ENCODE results near the gene GDAP2.

The GDAP2 gene

DNA sequence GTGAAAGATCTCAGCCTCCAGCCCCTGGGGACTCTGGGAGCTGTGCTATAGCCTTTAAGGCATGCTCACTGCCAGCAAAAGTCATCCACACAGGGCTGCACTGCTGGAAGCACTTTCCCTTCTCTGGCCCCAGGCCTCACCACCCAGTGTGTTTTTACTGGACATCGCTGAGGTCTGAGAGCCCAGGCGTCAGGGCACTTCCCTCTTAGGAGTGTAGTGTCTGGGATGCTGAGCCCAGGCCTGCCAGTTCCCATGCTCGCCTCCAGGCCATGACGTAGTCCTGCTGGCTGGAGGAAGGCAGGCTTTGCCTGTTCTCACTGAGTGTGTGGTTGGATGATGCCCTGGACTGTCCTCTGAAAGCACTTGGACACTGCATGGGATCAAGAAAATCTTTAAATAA, 101.2 kb downstream of the GDAP2 start:
- Histone ChIP-seq H3K4me3 (ENCODE audit: low read depth in 1 of 2, low read length in 2 of 2) (no peak overlapping the region), H3K4me1 (ENCODE audit: control insufficient read depth in 1 of 2, insufficient read depth in 2 of 2, low read length in 2 of 2) (no peaks in the 10 kb centered on the region), H3K9me3 (ENCODE audit: control insufficient read depth in 1 of 2, low read length in 2 of 2) (peaks cover 0 to 3% of the 10 kb centered on the region in 2 donors), H3K27ac (ENCODE audit: low read depth, low read length) (no peak overlapping the region), H3K27me3 (ENCODE audit: control insufficient read depth in 1 of 2, insufficient read depth in 2 of 2, low read length in 2 of 2) (no peaks in the 10 kb centered on the region), H3K9ac (ENCODE audit: low read depth in 1 of 2, low read length in 2 of 2) (no peak overlapping the region), H3K36me3 (ENCODE audit: control insufficient read depth in 1 of 2, insufficient read depth in 2 of 2, low read length in 2 of 2) (no peaks in the 10 kb centered on the region)

DNA sequence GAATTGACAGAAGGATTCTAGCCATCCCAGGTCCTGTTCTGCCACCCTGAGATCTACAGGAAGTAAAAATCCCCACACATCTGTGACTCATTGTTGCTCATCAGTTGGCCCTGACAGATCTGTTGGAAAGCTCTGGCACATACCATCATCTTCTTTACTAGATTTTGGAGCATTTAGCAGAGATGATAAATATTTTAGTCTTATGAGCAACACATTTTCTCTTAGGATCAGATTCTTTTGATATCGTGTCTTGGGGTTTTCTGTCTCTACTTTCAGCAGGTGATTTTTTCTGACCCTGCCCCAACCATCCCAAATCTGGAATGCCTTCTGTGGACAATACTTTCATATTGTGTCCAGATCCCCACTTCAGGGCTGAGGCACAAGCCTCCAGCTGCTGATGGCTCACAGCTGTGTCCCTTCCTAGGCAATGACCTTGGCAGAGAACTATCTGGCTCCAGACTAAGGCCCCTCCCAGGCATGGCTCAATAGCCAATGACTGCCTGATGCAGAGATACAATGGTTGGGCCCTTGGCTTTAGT, 102.8 kb downstream of the GDAP2 start:
- Histone ChIP-seq H3K36me3 (ENCODE audit: control insufficient read depth in 1 of 2, insufficient read depth in 2 of 2, low read length in 2 of 2) (no peaks in the 10 kb centered on the region), H3K9me3 (ENCODE audit: control insufficient read depth in 1 of 2, low read length in 2 of 2) (peaks cover 0 to 2% of the 10 kb centered on the region in 2 donors), H3K27me3 (ENCODE audit: control insufficient read depth in 1 of 2, insufficient read depth in 2 of 2, low read length in 2 of 2) (no peaks in the 10 kb centered on the region), H3K4me1 (ENCODE audit: control insufficient read depth in 1 of 2, insufficient read depth in 2 of 2, low read length in 2 of 2) (no peaks in the 10 kb centered on the region), H3K4me3 (ENCODE audit: low read depth in 1 of 2, low read length in 2 of 2) (no peak overlapping the region), H3K9ac (ENCODE audit: low read depth in 1 of 2, low read length in 2 of 2) (no peak overlapping the region), H3K27ac (ENCODE audit: low read depth, low read length) (no peak overlapping the region)

DNA sequence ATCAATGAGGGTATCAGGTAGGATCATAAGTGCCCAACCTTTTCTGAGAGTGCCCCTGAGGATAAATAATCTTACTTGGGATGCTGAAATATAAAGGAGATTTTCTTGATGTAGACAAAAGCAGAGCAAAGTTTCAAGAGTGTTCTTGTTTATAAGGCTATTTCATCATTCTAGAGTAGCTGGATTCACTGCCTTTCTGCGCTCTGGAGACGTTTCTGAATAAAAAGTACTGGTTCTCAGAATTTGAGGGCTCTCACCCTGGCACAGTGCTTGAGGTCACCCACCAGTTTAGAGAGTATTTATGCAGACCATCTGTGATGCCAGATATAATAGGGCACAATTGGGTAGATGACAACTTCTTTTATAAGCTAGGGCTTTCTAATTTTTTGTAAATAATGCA, 103.3 kb downstream of the GDAP2 start:
- no peak overlapping the region for H3K27ac ChIP-seq (ENCODE audit: low read depth, low read length)
- H3K9ac ChIP-seq (ENCODE audit: low read depth in 1 of 2, low read length in 2 of 2) = no peak overlapping the region

DNA sequence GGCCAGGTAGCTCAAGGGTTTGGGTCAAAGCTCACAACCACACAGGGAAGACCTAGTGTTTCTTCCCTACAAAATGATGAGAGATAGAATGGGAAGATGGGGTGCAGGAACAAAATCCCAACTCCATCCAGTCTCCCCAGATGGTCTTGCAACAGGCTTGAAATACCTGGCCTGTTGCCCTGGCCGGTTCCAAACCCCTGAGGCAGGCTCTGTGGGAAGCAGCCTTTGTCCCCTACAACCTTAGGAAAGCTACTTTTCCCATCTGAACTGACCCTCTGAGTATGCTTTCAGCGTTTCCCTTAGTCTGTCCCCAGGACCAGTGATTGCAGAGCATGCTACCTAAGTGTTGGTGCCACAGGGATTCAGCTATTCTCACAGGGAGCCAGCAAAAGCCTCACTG, 104.0 kb downstream of the GDAP2 start:
- H3K4me3 ChIP-seq (ENCODE audit: low read depth in 1 of 2, low read length in 2 of 2) = no peak overlapping the region
- no peaks in the 10 kb centered on the region for H3K36me3 ChIP-seq (ENCODE audit: control insufficient read depth in 1 of 2, insufficient read depth in 2 of 2, low read length in 2 of 2)
- H3K27ac ChIP-seq (ENCODE audit: low read depth, low read length) = no peak overlapping the region
- H3K4me1 ChIP-seq (ENCODE audit: control insufficient read depth in 1 of 2, insufficient read depth in 2 of 2, low read length in 2 of 2) = peaks cover 0 to 4% of the 10 kb centered on the region in 2 donors
- H3K27me3 ChIP-seq (ENCODE audit: control insufficient read depth in 1 of 2, insufficient read depth in 2 of 2, low read length in 2 of 2) = no peaks in the 10 kb centered on the region
- H3K9ac ChIP-seq (ENCODE audit: low read depth in 1 of 2, low read length in 2 of 2) = no peak overlapping the region
- peaks cover 0 to 3% of the 10 kb centered on the region in 2 donors for H3K9me3 ChIP-seq (ENCODE audit: control insufficient read depth in 1 of 2, low read length in 2 of 2)

More for the DNA sequence above, 103.3 kb downstream of the GDAP2 start:
- Histone ChIP-seq H3K4me1 (ENCODE audit: control insufficient read depth in 1 of 2, insufficient read depth in 2 of 2, low read length in 2 of 2) (peaks cover 0 to 4% of the 10 kb centered on the region in 2 donors), H3K27me3 (ENCODE audit: control insufficient read depth in 1 of 2, insufficient read depth in 2 of 2, low read length in 2 of 2) (no peaks in the 10 kb centered on the region), H3K9me3 (ENCODE audit: control insufficient read depth in 1 of 2, low read length in 2 of 2) (peaks cover 0 to 3% of the 10 kb centered on the region in 2 donors), H3K4me3 (ENCODE audit: low read depth in 1 of 2, low read length in 2 of 2) (no peak overlapping the region), H3K36me3 (ENCODE audit: control insufficient read depth in 1 of 2, insufficient read depth in 2 of 2, low read length in 2 of 2) (no peaks in the 10 kb centered on the region)

DNA sequence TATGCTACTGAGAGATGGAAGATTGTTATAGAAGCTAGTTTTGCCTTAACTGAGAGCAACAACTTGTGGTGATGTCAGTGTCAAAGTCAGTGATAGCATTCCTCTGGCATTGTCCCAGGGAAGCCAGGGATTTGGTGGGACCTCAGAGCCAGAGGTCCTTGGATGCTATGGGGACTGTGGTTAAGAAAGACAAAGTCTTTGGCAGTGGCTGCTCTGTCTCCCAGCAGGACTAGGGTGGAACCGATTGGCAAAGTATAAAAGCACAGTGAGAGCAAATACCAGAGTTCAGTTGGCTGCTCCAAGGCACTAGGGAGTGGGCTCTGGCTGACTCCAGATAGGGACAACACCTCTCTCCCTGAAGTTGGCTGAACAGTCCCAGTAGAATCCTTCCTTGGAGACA, 104.8 kb downstream of the GDAP2 start:
- peaks cover 0 to 4% of the 10 kb centered on the region in 2 donors for H3K4me1 ChIP-seq (ENCODE audit: control insufficient read depth in 1 of 2, insufficient read depth in 2 of 2, low read length in 2 of 2)
- H3K9me3 ChIP-seq (ENCODE audit: control insufficient read depth in 1 of 2, low read length in 2 of 2) = peaks cover 0 to 3% of the 10 kb centered on the region in 2 donors
- no peaks in the 10 kb centered on the region for H3K27me3 ChIP-seq (ENCODE audit: control insufficient read depth in 1 of 2, insufficient read depth in 2 of 2, low read length in 2 of 2)
- no peaks in the 10 kb centered on the region for H3K36me3 ChIP-seq (ENCODE audit: control insufficient read depth in 1 of 2, insufficient read depth in 2 of 2, low read length in 2 of 2)
- H3K9ac ChIP-seq (ENCODE audit: low read depth in 1 of 2, low read length in 2 of 2) = no peak overlapping the region
- no peak overlapping the region for H3K27ac ChIP-seq (ENCODE audit: low read depth, low read length)
- no peak overlapping the region for H3K4me3 ChIP-seq (ENCODE audit: low read depth in 1 of 2, low read length in 2 of 2)

DNA sequence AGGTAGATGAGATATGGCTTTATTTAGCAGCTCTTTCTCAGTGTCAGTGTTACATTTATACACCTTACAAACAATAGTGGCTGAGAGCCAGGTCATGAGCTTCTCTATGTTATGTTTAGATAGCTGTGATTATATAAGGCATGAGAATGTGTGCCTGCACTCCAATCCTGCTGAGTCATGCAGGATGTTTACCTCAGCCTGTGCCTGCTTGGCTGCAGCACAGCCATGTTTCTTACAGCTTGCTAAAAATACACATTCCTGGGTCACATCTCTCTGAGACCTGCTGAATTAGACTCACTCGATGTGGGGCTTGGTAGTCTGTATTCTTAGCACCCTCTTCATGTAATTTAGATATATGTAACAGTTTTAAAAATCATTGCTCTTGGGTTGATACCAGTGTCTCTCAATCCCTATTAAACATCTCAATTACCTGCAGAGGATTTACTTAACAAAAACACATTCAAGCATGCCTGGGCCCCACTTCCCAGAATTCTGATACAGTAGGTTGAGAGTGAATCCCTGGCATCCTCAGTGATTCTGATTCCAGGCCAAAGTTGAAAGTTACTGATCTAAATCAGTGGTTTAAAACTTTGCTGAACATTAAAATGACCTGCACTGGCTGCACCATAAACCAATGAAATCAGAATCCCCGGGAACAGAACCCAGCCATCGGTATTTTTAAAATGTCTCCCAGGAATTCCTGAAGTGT, 107.5 kb downstream of the GDAP2 start:
- Histone ChIP-seq H3K36me3 (ENCODE audit: control insufficient read depth in 1 of 2, insufficient read depth in 2 of 2, low read length in 2 of 2) (no peaks in the 10 kb centered on the region), H3K9ac (ENCODE audit: low read depth in 1 of 2, low read length in 2 of 2) (no peak overlapping the region), H3K4me3 (ENCODE audit: low read depth in 1 of 2, low read length in 2 of 2) (no peak overlapping the region), H3K27ac (ENCODE audit: low read depth, low read length) (no peak overlapping the region), H3K9me3 (ENCODE audit: control insufficient read depth in 1 of 2, low read length in 2 of 2) (peaks cover 0 to 3% of the 10 kb centered on the region in 2 donors), H3K27me3 (ENCODE audit: control insufficient read depth in 1 of 2, insufficient read depth in 2 of 2, low read length in 2 of 2) (no peaks in the 10 kb centered on the region), H3K4me1 (ENCODE audit: control insufficient read depth in 1 of 2, insufficient read depth in 2 of 2, low read length in 2 of 2) (peaks cover 0 to 4% of the 10 kb centered on the region in 2 donors)

DNA sequence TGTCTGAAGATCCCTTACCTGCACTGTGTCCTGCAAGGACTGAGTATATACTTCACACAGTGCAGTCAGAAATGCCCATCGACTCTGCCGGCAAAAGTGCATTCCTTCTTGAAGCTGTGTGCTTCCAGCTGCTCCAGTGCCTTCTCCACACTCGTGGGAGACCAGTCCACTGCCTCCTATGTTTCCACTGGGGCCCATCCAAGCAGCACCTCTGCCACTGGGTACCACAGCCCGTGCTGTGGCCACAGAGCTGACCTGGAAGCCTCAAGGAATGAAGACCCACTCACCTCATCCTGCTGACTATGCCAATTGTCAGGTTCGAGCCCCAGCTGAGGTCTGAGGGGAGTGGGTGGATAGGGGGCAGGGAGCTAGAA, 108.1 kb downstream of the GDAP2 start:
- no peaks in the 10 kb centered on the region for H3K36me3 ChIP-seq (ENCODE audit: control insufficient read depth in 1 of 2, insufficient read depth in 2 of 2, low read length in 2 of 2)
- peaks cover 0 to 4% of the 10 kb centered on the region in 2 donors for H3K4me1 ChIP-seq (ENCODE audit: control insufficient read depth in 1 of 2, insufficient read depth in 2 of 2, low read length in 2 of 2)
- no peaks in the 10 kb centered on the region for H3K27me3 ChIP-seq (ENCODE audit: control insufficient read depth in 1 of 2, insufficient read depth in 2 of 2, low read length in 2 of 2)
- H3K4me3 ChIP-seq (ENCODE audit: low read depth in 1 of 2, low read length in 2 of 2) = no peak overlapping the region
- peaks cover 0 to 3% of the 10 kb centered on the region in 2 donors for H3K9me3 ChIP-seq (ENCODE audit: control insufficient read depth in 1 of 2, low read length in 2 of 2)
- H3K9ac ChIP-seq (ENCODE audit: low read depth in 1 of 2, low read length in 2 of 2) = no peak overlapping the region
- no peak overlapping the region for H3K27ac ChIP-seq (ENCODE audit: low read depth, low read length)

DNA sequence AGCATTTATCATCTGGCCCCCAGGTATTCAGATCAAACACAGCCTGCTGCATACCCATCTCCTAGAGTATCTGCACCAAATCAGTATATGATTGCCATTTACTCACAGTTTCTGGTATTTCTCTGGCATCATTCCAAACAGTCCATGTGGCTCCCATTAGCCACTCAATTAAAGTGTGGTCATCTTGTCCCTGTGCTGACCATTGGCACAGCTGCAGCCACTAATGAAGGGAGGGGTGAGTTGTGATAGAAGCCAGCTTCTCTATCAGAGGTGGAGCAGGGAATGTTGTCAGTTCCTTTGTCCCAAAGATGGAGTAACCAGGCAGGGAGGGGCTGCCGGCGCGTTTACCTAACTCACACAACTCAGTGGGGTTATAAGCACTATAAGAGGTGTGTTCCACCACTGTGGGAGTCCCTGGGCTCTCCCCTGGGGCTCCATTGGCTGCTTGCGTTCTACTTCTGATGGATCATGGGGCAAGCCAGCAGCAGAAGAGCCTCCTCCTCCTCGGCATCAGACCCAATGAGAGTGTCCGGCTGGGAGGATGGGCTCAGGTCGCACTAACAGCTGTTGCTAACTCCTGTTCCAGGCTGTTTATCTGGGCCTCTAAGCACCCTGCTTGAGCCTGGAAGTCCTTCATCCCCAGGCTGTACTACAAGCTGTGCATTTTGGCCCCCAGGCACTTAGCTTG, 108.6 kb downstream of the GDAP2 start:
- no peaks in the 10 kb centered on the region for H3K36me3 ChIP-seq (ENCODE audit: control insufficient read depth in 1 of 2, insufficient read depth in 2 of 2, low read length in 2 of 2)
- no peak overlapping the region for H3K27ac ChIP-seq (ENCODE audit: low read depth, low read length)
- H3K4me3 ChIP-seq (ENCODE audit: low read depth in 1 of 2, low read length in 2 of 2) = no peak overlapping the region
- H3K4me1 ChIP-seq (ENCODE audit: control insufficient read depth in 1 of 2, insufficient read depth in 2 of 2, low read length in 2 of 2) = peaks cover 0 to 4% of the 10 kb centered on the region in 2 donors
- H3K9ac ChIP-seq (ENCODE audit: low read depth in 1 of 2, low read length in 2 of 2) = no peak overlapping the region
- peaks cover 0 to 3% of the 10 kb centered on the region in 2 donors for H3K9me3 ChIP-seq (ENCODE audit: control insufficient read depth in 1 of 2, low read length in 2 of 2)
- no peaks in the 10 kb centered on the region for H3K27me3 ChIP-seq (ENCODE audit: control insufficient read depth in 1 of 2, insufficient read depth in 2 of 2, low read length in 2 of 2)

DNA sequence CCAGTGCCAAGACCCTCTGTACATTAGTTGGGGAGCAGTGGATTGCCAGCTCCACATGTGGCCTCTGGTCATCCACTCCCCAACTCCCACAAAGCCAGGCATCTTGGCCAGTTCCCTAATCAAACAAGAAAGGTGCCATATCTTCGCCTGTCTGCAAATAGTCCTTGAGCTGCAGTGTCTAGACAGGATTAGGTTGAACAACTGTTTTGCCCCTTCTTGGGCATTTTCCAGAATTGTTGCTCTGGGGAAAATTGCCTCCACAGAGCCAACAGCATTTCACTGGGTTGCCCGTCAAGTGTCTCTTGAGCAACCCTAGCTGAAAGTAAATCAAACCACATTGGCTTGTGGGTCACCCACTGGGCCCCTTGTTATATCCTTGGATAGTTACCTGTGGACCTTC, 109.3 kb downstream of the GDAP2 start:
- peaks cover 0 to 4% of the 10 kb centered on the region in 2 donors for H3K4me1 ChIP-seq (ENCODE audit: control insufficient read depth in 1 of 2, insufficient read depth in 2 of 2, low read length in 2 of 2)

DNA sequence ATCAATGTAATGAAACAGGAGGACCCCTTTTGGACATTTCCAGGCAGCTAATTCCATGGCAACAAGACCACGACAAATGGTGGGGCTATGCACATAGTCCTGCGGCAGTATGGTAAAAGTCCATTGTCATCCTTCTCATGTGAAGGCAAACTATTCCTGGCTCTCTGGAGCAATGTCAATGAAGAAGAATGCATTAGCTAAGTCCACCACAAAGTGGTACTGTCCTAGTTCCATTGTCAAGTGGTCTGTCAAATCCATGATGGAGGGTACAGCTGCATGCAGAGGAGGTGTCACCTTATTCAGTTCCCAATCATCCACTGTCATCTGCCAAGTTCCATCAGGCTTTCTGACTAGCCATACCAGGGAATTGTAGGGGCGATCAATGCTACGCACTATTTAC, 110.1 kb downstream of the GDAP2 start:
- Histone ChIP-seq H3K9ac (ENCODE audit: low read depth in 1 of 2, low read length in 2 of 2) (no peak overlapping the region), H3K27ac (ENCODE audit: low read depth, low read length) (no peak overlapping the region), H3K36me3 (ENCODE audit: control insufficient read depth in 1 of 2, insufficient read depth in 2 of 2, low read length in 2 of 2) (no peaks in the 10 kb centered on the region), H3K27me3 (ENCODE audit: control insufficient read depth in 1 of 2, insufficient read depth in 2 of 2, low read length in 2 of 2) (no peaks in the 10 kb centered on the region), H3K4me3 (ENCODE audit: low read depth in 1 of 2, low read length in 2 of 2) (no peak overlapping the region), H3K9me3 (ENCODE audit: control insufficient read depth in 1 of 2, low read length in 2 of 2) (peaks cover 0 to 3% of the 10 kb centered on the region in 2 donors), H3K4me1 (ENCODE audit: control insufficient read depth in 1 of 2, insufficient read depth in 2 of 2, low read length in 2 of 2) (peaks cover 0 to 4% of the 10 kb centered on the region in 2 donors)

More for the DNA sequence above, 109.3 kb downstream of the GDAP2 start:
- H3K27ac ChIP-seq (ENCODE audit: low read depth, low read length) = no peak overlapping the region
- H3K9ac ChIP-seq (ENCODE audit: low read depth in 1 of 2, low read length in 2 of 2) = no peak overlapping the region
- H3K4me3 ChIP-seq (ENCODE audit: low read depth in 1 of 2, low read length in 2 of 2) = no peak overlapping the region
- H3K9me3 ChIP-seq (ENCODE audit: control insufficient read depth in 1 of 2, low read length in 2 of 2) = peaks cover 0 to 3% of the 10 kb centered on the region in 2 donors
- H3K27me3 ChIP-seq (ENCODE audit: control insufficient read depth in 1 of 2, insufficient read depth in 2 of 2, low read length in 2 of 2) = no peaks in the 10 kb centered on the region
- no peaks in the 10 kb centered on the region for H3K36me3 ChIP-seq (ENCODE audit: control insufficient read depth in 1 of 2, insufficient read depth in 2 of 2, low read length in 2 of 2)
